Measurements from ENCODE around the gene UVRAG. TPM values are rescaled to one million over a fixed set of nuclear protein-coding genes. Genes with fewer than 3 reads are reported as not detected.
"Not testable (repeated sequence)": the region's sequence is repeated elsewhere in the genome, so short reads cannot be mapped to it uniquely, and the experiment has no call there.

Gene UVRAG
- total RNA-seq, 4 donors from 2014 or later, result 16.6 to 22.1 (median 19.3) TPM

- H3K4me3 ChIP-seq, result no peak overlapping the region
- no peak overlapping the region for H3K27ac ChIP-seq
- ATAC-seq, result no peak
- TF ChIP-seq CTCF (IDR thresholded peaks at IDR 0.05 in 4 of 5, conservative IDR thresholded peaks at IDR 0.05 in 1 of 5), result no peak
- no peak for TF ChIP-seq POLR2A (IDR thresholded peaks at IDR 0.05)
- DNase-seq, result no peak
- H3K4me1 ChIP-seq, result no peaks in the 10 kb centered on the region
- no peaks in the 10 kb centered on the region for H3K9me3 ChIP-seq
- no peaks in the 10 kb centered on the region for H3K27me3 ChIP-seq
- in situ Hi-C loops (cut with MboI; ENCODE audit: low sequenced_read_pairs in 4 of 4), result no loop called here
- H3K36me3 ChIP-seq, result no peaks in the 10 kb centered on the region
- intact Hi-C loops (cut with DNase I; ENCODE audit: low total_unique reads), result no loop called here
Observed at GRCh38 chr11:76049511-76049910, 234.5 kb downstream of the UVRAG start.

GRCh38 chr11:76051937-76052336 is 236.9 kb downstream of the UVRAG start:
- in situ Hi-C loops (cut with MboI; ENCODE audit: low sequenced_read_pairs in 4 of 4) (no loop called here), intact Hi-C loops (cut with DNase I; ENCODE audit: low total_unique reads) (no loop called here)
- no peak overlapping the region for H3K27ac ChIP-seq
- H3K4me3 ChIP-seq, result no peak overlapping the region
- ATAC-seq (no peak), DNase-seq (no peak)
- no peaks in the 10 kb centered on the region for H3K4me1 ChIP-seq
- H3K9me3 ChIP-seq, result no peaks in the 10 kb centered on the region
- no peaks in the 10 kb centered on the region for H3K36me3 ChIP-seq
- H3K27me3 ChIP-seq, result no peaks in the 10 kb centered on the region
- TF ChIP-seq POLR2A (IDR thresholded peaks at IDR 0.05) (no peak), CTCF (IDR thresholded peaks at IDR 0.05 in 4 of 5, conservative IDR thresholded peaks at IDR 0.05 in 1 of 5) (no peak)

GRCh38 chr11:76054330-76054729 is 239.3 kb downstream of the UVRAG start:
- ATAC-seq, result no peak
- H3K9me3 ChIP-seq, result no peaks in the 10 kb centered on the region
- in situ Hi-C loops (cut with MboI; ENCODE audit: low sequenced_read_pairs in 4 of 4), result no loop called here
- no peaks in the 10 kb centered on the region for H3K4me1 ChIP-seq
- DNase-seq, result no peak
- H3K4me3 ChIP-seq, result no peak overlapping the region
- no peak overlapping the region for H3K27ac ChIP-seq
- H3K27me3 ChIP-seq, result no peaks in the 10 kb centered on the region
- no peaks in the 10 kb centered on the region for H3K36me3 ChIP-seq
- intact Hi-C loops (cut with DNase I; ENCODE audit: low total_unique reads), result no loop called here
- TF ChIP-seq CTCF (IDR thresholded peaks at IDR 0.05 in 4 of 5, conservative IDR thresholded peaks at IDR 0.05 in 1 of 5) (no peak), POLR2A (IDR thresholded peaks at IDR 0.05) (no peak)

GRCh38 chr11:76056876-76057275 is 241.9 kb downstream of the UVRAG start:
- ATAC-seq (no peak), DNase-seq (no peak)
- intact Hi-C loops (cut with DNase I; ENCODE audit: low total_unique reads) (no loop called here), in situ Hi-C loops (cut with MboI; ENCODE audit: low sequenced_read_pairs in 4 of 4) (no loop called here)
- no peak for TF ChIP-seq CTCF (IDR thresholded peaks at IDR 0.05 in 4 of 5, conservative IDR thresholded peaks at IDR 0.05 in 1 of 5)
- TF ChIP-seq POLR2A (IDR thresholded peaks at IDR 0.05), result no peak
- H3K4me1 ChIP-seq, result no peaks in the 10 kb centered on the region
- H3K27me3 ChIP-seq, result no peaks in the 10 kb centered on the region
- H3K4me3 ChIP-seq, result no peak overlapping the region
- no peak overlapping the region for H3K27ac ChIP-seq
- H3K36me3 ChIP-seq, result no peaks in the 10 kb centered on the region
- H3K9me3 ChIP-seq, result no peaks in the 10 kb centered on the region

GRCh38 chr11:76060475-76061036 is 245.5 kb downstream of the UVRAG start:
- in situ Hi-C loops (cut with MboI; ENCODE audit: low sequenced_read_pairs in 4 of 4); H3K4me1 ChIP-seq; ATAC-seq; intact Hi-C loops (cut with DNase I; ENCODE audit: low total_unique reads); H3K36me3 ChIP-seq; DNase-seq; H3K9me3 ChIP-seq; H3K27me3 ChIP-seq; H3K4me3 ChIP-seq; H3K27ac ChIP-seq: not testable (repeated sequence)

All from gastrocnemius medialis (tissue), 4 donors.